GM12878 (cell line): Measurements from ENCODE around the gene XNDC1N. TPM values are rescaled to one million over a fixed set of nuclear protein-coding genes. Genes with fewer than 3 reads are reported as not detected.

Experiments
- BCL3 ChIP-seq: IDR thresholded peaks from 2 replicates; pipeline ENCODE4 v1.6.1; 2011; ENCODE audit warnings: borderline replicate concordance, low read depth, mild to moderate bottlenecking, moderate library complexity, low read length; ENCODE audit not compliant: insufficient read depth, poor library complexity, severe bottlenecking
- CEBPB ChIP-seq, 2 experiments: fragments of 150-350 bp in 1 of 2; IDR thresholded peaks; 2 replicates each; pipeline ENCODE4 v1.6.1; 2012 to 2014; ENCODE audit warnings: low read depth in 2 of 2, low read length in 2 of 2, borderline replicate concordance in 1 of 2, inconsistent platforms in 1 of 2
- E2F4 ChIP-seq: IDR thresholded peaks from 2 replicates; pipeline ENCODE4 v1.6.1; 2012; ENCODE audit warnings: low read depth, low read length, improper control_type of control experiment
- EED ChIP-seq: sonication (generic); IDR thresholded peaks from 2 replicates; pipeline ENCODE4 v1.6.1; 2016; ENCODE audit warnings: antibody characterized with exemption, low read depth
- ESRRA ChIP-seq: IDR thresholded peaks from 2 replicates; pipeline ENCODE4 v1.6.1; 2012; ENCODE audit warnings: mild to moderate bottlenecking, low read length, improper control_type of control experiment
- FOXM1 ChIP-seq: IDR thresholded peaks from 2 replicates; pipeline ENCODE4 v1.6.1; 2012; ENCODE audit warnings: low read depth, mild to moderate bottlenecking, inconsistent platforms, low read length, moderate library complexity
- GABPA ChIP-seq: IDR thresholded peaks from 2 replicates; pipeline ENCODE4 v1.6.1; 2014; ENCODE audit warnings: antibody characterized with exemption, low read depth, mild to moderate bottlenecking, inconsistent platforms
- MTA2 ChIP-seq: fragments of 450-650 bp; IDR thresholded peaks from 2 replicates; pipeline ENCODE4 v1.6.1; 2016; ENCODE audit warnings: low read depth, mild to moderate bottlenecking, moderate library complexity
- NFYA ChIP-seq: IDR thresholded peaks from 2 replicates; pipeline ENCODE4 v1.6.1; 2011; ENCODE audit warnings: low read depth, mild to moderate bottlenecking, low read length, improper control_type of control experiment, borderline replicate concordance
- PML ChIP-seq: IDR thresholded peaks from 2 replicates; pipeline ENCODE4 v1.6.1; 2012; ENCODE audit warnings: low read length, inconsistent platforms
- RAD21 ChIP-seq: IDR thresholded peaks from 2 replicates; pipeline ENCODE4 v1.6.1; 2011; ENCODE audit warnings: mild to moderate bottlenecking, low read depth, low read length, moderate library complexity; ENCODE audit not compliant: insufficient read depth
- RCOR1 ChIP-seq: conservative IDR thresholded peaks from 2 replicates; pipeline ENCODE4 v1.6.1; 2012; ENCODE audit warnings: low read depth, low read length, improper control_type of control experiment
- RUNX3 ChIP-seq: IDR thresholded peaks from 2 replicates; pipeline ENCODE4 v1.6.1; 2012; ENCODE audit warnings: low read length, inconsistent platforms
- SIN3A ChIP-seq: IDR thresholded peaks from 2 replicates; pipeline ENCODE4 v1.6.1; 2012; ENCODE audit warnings: low read depth, low read length, improper control_type of control experiment
- TCF3 ChIP-seq: IDR thresholded peaks from 2 replicates; pipeline ENCODE4 v1.6.1; 2012; ENCODE audit warnings: low read depth, mild to moderate bottlenecking, low read length, borderline replicate concordance; ENCODE audit not compliant: insufficient read depth
- TCF7 ChIP-seq: IDR thresholded peaks from 2 replicates; pipeline ENCODE4 v1.6.1; 2014; ENCODE audit warnings: antibody characterized with exemption, borderline replicate concordance
- WRNIP1 ChIP-seq: IDR thresholded peaks from 2 replicates; pipeline ENCODE4 v1.6.1; 2011; ENCODE audit warnings: low read depth, low read length, improper control_type of control experiment, borderline replicate concordance
- polyA plus RNA-seq, 11 experiments: library from polyadenylated mRNA; depleted of rRNA in 4 of 11; unstranded in 6 of 11; stranded (reverse) in 5 of 11; fragments of >200 nt; fragmentation: Nextera tagmentation in 4 of 11; fragmentation: Illumina TruSeq in 1 of 11; extraction: Ambion mirVana in 4 of 11; extraction: Trizol in 1 of 11; gene quantifications; 1 replicate in 1 of 11; 2 replicates in 10 of 11; pipeline versions ENCODE4 v1.2.1 to v1.2.3, GENCODE V29; 2011 to 2016; ENCODE audit warnings: inconsistent platforms in 2 of 11, missing spikeins in 2 of 11, low read depth in 1 of 11
- total RNA-seq, 4 experiments: library from RNA; depleted of rRNA in 3 of 4; stranded (reverse); fragments of >200 nt in 3 of 4; fragmentation: Illumina TruSeq in 1 of 4; extraction: Trizol in 1 of 4; gene quantifications; 2 replicates each; pipeline versions ENCODE4 v1.2.1 to v1.2.3, GENCODE V29; 2013 to 2021
- TF ChIP-seq, protein P1 (sequence below), 3 experiments: IDR thresholded peaks in 2 of 3; conservative IDR thresholded peaks in 1 of 3; 2 replicates each; pipeline ENCODE4 v1.5.1; 2011; ENCODE audit warnings: low read depth in 3 of 3, low read length in 3 of 3, mild to moderate bottlenecking in 3 of 3, control low read depth in 2 of 3, moderate library complexity in 2 of 3, inconsistent platforms in 1 of 3, mixed read lengths in 1 of 3; ENCODE audit not compliant: control insufficient read depth in 2 of 3, insufficient read depth in 1 of 3; ENCODE audit errors: extremely low read depth in 1 of 3

Gene XNDC1N
- total and polyA plus RNA-seq, 10 of the 15 experiments (the other 5 are each of a cell fraction or from before 2014, with no cell fraction given): 5.7 to 13.7 (median 9.8) TPM

DNA sequence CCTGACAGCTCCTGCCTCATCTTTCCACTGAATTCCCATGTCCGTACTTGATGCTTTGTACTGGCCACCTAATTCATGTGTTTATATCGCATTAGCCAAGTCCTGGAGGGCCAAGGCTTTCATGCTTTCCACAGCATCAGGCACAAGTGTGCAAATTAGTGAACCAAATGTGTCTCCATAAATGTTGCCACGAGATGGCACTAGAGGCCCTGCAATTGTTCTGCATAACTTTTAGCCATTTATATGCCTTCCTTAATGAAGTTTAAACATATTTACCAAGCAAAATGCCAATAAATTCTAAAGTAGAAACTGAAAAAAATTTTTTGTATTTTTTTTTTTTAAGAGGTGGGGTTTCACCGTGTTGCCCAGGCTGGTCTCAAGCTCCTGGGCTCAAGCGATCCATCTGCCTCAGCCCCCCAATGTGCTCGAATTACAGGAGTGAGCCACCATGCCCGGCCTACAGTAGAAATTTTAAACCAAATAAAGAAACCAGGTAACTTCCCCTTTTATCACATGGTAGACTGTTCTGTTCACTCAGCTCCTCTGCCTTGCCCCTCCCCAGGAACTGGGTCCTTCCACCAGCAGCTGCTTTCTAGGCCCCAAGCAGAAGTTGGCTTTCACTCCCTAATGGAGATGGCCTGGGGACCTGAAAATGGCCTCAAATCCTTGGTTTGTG is 49.5 kb upstream of the XNDC1N start (continued):
- TF ChIP-seq, protein P1, sequence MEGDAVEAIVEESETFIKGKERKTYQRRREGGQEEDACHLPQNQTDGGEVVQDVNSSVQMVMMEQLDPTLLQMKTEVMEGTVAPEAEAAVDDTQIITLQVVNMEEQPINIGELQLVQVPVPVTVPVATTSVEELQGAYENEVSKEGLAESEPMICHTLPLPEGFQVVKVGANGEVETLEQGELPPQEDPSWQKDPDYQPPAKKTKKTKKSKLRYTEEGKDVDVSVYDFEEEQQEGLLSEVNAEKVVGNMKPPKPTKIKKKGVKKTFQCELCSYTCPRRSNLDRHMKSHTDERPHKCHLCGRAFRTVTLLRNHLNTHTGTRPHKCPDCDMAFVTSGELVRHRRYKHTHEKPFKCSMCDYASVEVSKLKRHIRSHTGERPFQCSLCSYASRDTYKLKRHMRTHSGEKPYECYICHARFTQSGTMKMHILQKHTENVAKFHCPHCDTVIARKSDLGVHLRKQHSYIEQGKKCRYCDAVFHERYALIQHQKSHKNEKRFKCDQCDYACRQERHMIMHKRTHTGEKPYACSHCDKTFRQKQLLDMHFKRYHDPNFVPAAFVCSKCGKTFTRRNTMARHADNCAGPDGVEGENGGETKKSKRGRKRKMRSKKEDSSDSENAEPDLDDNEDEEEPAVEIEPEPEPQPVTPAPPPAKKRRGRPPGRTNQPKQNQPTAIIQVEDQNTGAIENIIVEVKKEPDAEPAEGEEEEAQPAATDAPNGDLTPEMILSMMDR (IDR thresholded peaks at IDR 0.05 in 2 of 3, conservative IDR thresholded peaks at IDR 0.05 in 1 of 3; ENCODE audit: control insufficient read depth in 2 of 3, extremely low read depth in 1 of 3, insufficient read depth in 1 of 3, low read depth in 3 of 3, low read length in 3 of 3): peak; percentile 45 to 77 (median 59); a peak in 5 of 6 replicates
- TF ChIP-seq RCOR1: no peak
- TF ChIP-seq EED: no peak
- TF ChIP-seq FOXM1: 0 out of 2 replicates have a peak, but pooled peaks have one; percentile 18
- no peak for TF ChIP-seq CEBPB (IDR thresholded peaks at IDR 0.05; ENCODE audit: borderline replicate concordance in 1 of 2, low read depth in 2 of 2, low read length in 2 of 2)
- TF ChIP-seq TCF7: no peak
- TF ChIP-seq RAD21: peak; percentile 85
- TF ChIP-seq TCF3: no peak
- no peak for TF ChIP-seq RUNX3
- no peak for TF ChIP-seq SIN3A
- no peak for TF ChIP-seq PML
- TF ChIP-seq BCL3: no peak
- no peak for TF ChIP-seq E2F4
- no peak for TF ChIP-seq GABPA
- TF ChIP-seq MTA2: no peak
- no peak for TF ChIP-seq NFYA
- no peak for TF ChIP-seq ESRRA
- TF ChIP-seq WRNIP1: no peak
- TF ChIP-seq, all 136 proteins: peak for 6
